Body of pancreas (tissue), 4 donors: Measurements from ENCODE around the gene KRTAP10-1.

Experiments used
- CTCF ChIP-seq, 7 experiments: fragments of 450-650 bp in 4 of 7; fragments of 200-600 bp in 3 of 7; sonication (generic) in 3 of 7; IDR thresholded peaks; one replicate each; pipeline ENCODE4 v1.5.1; 2016 to 2019; ENCODE audit warnings: antibody characterized with exemption in 7 of 7
- POLR2A ChIP-seq, 3 donors: fragments of 450-650 bp; IDR thresholded peaks; one replicate each; pipeline ENCODE4 v1.6.1; 2016; ENCODE audit warnings: antibody characterized with exemption in 3 of 3, mild to moderate bottlenecking in 2 of 3

GRCh38 chr21:44511219-44511937 lies 28.6 kb downstream of the KRTAP10-1 start:
- no peak for TF ChIP-seq CTCF (IDR thresholded peaks at IDR 0.05)
- TF ChIP-seq POLR2A (IDR thresholded peaks at IDR 0.05) = no peak
